Osteoblast (primary cell): ENCODE results near the gene TMEM184A. TPM values are rescaled to one million over a fixed set of nuclear protein-coding genes. Genes with fewer than 3 reads are reported as not detected.

Source experiments
- DNase-seq: peaks from one replicate; pipeline ENCODE4 v3.0.0; 2011; ENCODE audit warnings: low spot score, mixed read lengths; ENCODE audit not compliant: insufficient read length; ENCODE audit errors: missing footprints
- H2AFZ ChIP-seq: 2 replicates; pipeline ENCODE4 v1.6.0; 2011; ENCODE audit warnings: mild to moderate bottlenecking, low read length
- H3K27ac ChIP-seq: 2 replicates; pipeline ENCODE4 v1.5.1; 2011; ENCODE audit warnings: mild to moderate bottlenecking, low read depth, low read length, moderate library complexity
- H3K27me3 ChIP-seq: 2 replicates; pipeline ENCODE4 v1.6.0; 2012; ENCODE audit warnings: mild to moderate bottlenecking, control low read depth, inconsistent platforms, low read length, moderate library complexity; ENCODE audit not compliant: insufficient read depth
- H3K36me3 ChIP-seq: 2 replicates; pipeline ENCODE4 v1.5.1; 2011; ENCODE audit warnings: mild to moderate bottlenecking, low read length, control low read depth, moderate library complexity; ENCODE audit not compliant: insufficient read depth
- H3K4me1 ChIP-seq: 2 replicates; pipeline ENCODE4 v1.5.1; 2011; ENCODE audit warnings: mild to moderate bottlenecking, low read length, control low read depth, moderate library complexity; ENCODE audit not compliant: insufficient read depth
- H3K4me2 ChIP-seq: 2 replicates; pipeline ENCODE4 v1.6.0; 2011; ENCODE audit warnings: mild to moderate bottlenecking, low read length; ENCODE audit not compliant: insufficient read depth
- H3K4me3 ChIP-seq: fragments of 200-600 bp; sonication (generic); 3 replicates; pipeline ENCODE4 v1.5.1; 2012; ENCODE audit warnings: mild to moderate bottlenecking, low read length, inconsistent platforms; ENCODE audit not compliant: insufficient read depth
- H3K79me2 ChIP-seq: 2 replicates; pipeline ENCODE4 v1.6.0; 2012; ENCODE audit warnings: mild to moderate bottlenecking, low read length, control low read depth, inconsistent platforms; ENCODE audit not compliant: insufficient read depth
- H3K9me3 ChIP-seq: 2 replicates; pipeline ENCODE4 v1.5.1; 2011; ENCODE audit warnings: low read depth, low read length, control low read depth
- H4K20me1 ChIP-seq: 2 replicates; pipeline ENCODE4 v1.6.0; 2012; ENCODE audit warnings: mild to moderate bottlenecking, low read length, control low read depth; ENCODE audit not compliant: insufficient read depth
- total RNA-seq: library from RNA; depleted of rRNA; stranded (reverse); fragments of >200 nt; gene quantifications from 2 replicates; pipeline ENCODE4 v1.2.3, GENCODE V29; 2012
- TF ChIP-seq, protein P1 (sequence below): IDR thresholded peaks from 2 replicates; pipeline ENCODE4 v1.5.1; 2011; ENCODE audit warnings: mild to moderate bottlenecking, low read depth, low read length, moderate library complexity; ENCODE audit errors: extremely low read depth

The TMEM184A gene
- total RNA-seq, 1 donor = under 0.01 TPM

DNA sequence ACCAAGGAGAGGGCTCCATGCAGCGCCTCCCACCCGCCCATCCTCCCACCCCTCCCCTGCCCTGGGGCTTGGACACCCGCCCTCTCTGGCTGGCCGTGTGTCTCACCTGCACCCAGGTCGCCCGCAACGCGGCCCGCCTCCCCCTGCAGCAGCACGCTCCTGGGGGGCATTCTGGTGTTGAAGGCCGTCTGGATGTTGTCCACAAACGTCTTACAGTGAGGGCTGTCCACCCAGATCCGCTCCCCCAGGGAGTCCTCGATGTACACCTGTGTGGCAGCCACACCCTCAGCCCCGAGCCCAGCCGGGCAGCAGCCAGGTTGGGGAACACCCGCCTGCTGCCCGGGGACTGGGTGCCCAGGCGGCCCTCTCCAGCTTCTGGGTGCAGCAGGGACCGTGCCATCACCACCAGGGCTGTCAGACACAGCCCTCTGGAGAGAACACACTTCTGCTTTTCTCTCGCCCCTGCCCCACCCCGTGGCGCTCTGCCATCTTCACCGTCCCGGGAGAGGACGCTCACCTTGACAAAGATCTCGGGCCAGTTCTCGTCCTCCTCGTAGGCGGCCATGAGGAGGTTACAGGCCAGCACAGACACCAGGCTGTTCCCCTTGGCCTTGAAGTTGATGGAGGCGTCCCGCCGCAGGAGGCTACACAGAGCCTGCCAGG lies 56.5 kb downstream of the TMEM184A start:
- H3K36me3 ChIP-seq = peaks cover 39% of the 10 kb centered on the region

GRCh38 chr7:1498370-1499305 lies 57.4 kb downstream of the TMEM184A start:
- H3K27me3 ChIP-seq = no peaks in the 10 kb centered on the region
- H3K4me1 ChIP-seq = peaks cover 11% of the 10 kb centered on the region
- no peaks in the 10 kb centered on the region for H3K9me3 ChIP-seq
- H4K20me1 ChIP-seq = peaks cover 24% of the 10 kb centered on the region
- no peak overlapping the region for H3K4me3 ChIP-seq
- no peak overlapping the region for H3K4me2 ChIP-seq
- TF ChIP-seq, protein P1, sequence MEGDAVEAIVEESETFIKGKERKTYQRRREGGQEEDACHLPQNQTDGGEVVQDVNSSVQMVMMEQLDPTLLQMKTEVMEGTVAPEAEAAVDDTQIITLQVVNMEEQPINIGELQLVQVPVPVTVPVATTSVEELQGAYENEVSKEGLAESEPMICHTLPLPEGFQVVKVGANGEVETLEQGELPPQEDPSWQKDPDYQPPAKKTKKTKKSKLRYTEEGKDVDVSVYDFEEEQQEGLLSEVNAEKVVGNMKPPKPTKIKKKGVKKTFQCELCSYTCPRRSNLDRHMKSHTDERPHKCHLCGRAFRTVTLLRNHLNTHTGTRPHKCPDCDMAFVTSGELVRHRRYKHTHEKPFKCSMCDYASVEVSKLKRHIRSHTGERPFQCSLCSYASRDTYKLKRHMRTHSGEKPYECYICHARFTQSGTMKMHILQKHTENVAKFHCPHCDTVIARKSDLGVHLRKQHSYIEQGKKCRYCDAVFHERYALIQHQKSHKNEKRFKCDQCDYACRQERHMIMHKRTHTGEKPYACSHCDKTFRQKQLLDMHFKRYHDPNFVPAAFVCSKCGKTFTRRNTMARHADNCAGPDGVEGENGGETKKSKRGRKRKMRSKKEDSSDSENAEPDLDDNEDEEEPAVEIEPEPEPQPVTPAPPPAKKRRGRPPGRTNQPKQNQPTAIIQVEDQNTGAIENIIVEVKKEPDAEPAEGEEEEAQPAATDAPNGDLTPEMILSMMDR = no peak
- H3K27ac ChIP-seq = no peak overlapping the region
- peaks cover 36% of the 10 kb centered on the region for H3K79me2 ChIP-seq
- no peak overlapping the region for H2AFZ ChIP-seq
- DNase-seq = no peak
- H3K36me3 ChIP-seq = peaks cover 39% of the 10 kb centered on the region

More for the DNA sequence above, 56.5 kb downstream of the TMEM184A start:
- Histone ChIP-seq H3K4me2 (no peak overlapping the region), H3K27ac (no peak overlapping the region), H3K27me3 (no peaks in the 10 kb centered on the region), H3K79me2 (peaks cover 41% of the 10 kb centered on the region), H3K9me3 (no peaks in the 10 kb centered on the region), H3K4me1 (peaks cover 11% of the 10 kb centered on the region), H2AFZ (no peak overlapping the region), H4K20me1 (peaks cover 27% of the 10 kb centered on the region), H3K4me3 (no peak overlapping the region)
- no peak for DNase-seq
- TF ChIP-seq, protein P1 = no peak

- Histone ChIP-seq H3K36me3 (peaks cover 34% of the 10 kb centered on the region), H3K79me2 (peaks cover 24% of the 10 kb centered on the region), H3K27me3 (no peaks in the 10 kb centered on the region), H2AFZ (no peak overlapping the region), H3K9me3 (no peaks in the 10 kb centered on the region), H3K27ac (no peak overlapping the region), H3K4me3 (no peak overlapping the region), H4K20me1 (peaks cover 11% of the 10 kb centered on the region), H3K4me2 (no peak overlapping the region), H3K4me1 (peaks cover under 1% of the 10 kb centered on the region)
- DNase-seq = no peak
- TF ChIP-seq, protein P1 = no peak
These were observed 58.6 kb downstream of the TMEM184A start for GRCh38 chr7:1497293-1497927.
